ENCODE measurements around the gene SLC30A2.

SLC30A2 gene

DNA sequence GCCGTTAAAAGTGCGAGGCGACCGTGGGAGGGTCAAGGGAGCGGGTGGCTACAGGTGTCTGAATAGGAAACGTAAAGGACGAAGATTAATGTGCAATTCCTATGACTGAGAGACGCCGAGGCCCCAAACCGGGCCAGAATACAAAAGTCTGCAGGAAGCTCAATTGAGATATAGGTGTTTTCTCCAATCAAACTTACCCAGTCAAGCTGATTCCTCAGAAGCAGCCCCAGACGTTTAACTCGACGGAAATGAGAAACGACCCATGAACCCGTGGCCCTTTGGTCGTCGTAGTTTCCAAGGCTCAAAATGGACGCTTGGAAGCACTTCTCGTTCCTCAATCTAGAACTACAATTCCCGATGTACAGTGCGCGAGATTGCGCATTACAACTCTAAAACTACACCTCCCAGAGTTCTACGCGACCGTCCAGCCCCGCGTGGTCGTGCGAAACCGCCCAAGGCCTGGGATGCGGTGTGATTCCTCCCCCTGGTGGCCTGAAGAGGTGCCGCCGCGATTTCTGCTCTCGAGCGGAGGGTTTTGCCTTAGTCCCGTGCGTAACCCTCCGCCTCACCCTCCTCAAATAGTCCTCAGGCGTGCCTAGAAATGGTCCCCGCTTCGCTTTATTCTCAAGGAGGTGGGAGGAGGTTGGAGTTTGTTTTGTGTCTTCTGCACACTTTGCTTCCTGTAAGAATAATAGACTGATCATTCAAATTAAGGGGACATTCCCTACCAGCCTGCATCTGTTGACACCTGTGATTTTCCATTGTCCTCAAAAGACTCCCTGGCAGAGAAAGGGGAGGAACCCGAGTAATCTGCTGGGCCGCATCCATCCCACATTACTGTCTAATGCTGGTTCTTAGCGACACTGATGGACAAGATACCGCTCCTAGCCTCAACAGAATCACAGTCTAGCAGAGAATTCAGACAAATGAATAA is 47.8 kb downstream of the SLC30A2 start, which contains the start of gene PAFAH2:
TSS of gene PAFAH2 (minus strand) at position 236 of the 934 bp plus-strand sequence. CDS start 7,247 bp downstream, outside the sequence.
- Mint-ChIP-seq H3K27me3 (ENCODE audit: low read depth, poor library complexity) (no peaks in the 10 kb centered on the region), H3K4me3 (peak within 1 kb of the TSS; percentile 93), H3K9me3 (no peaks in the 10 kb centered on the region), H3K4me1 (peaks cover 37% of the 10 kb centered on the region), H3K36me3 (ENCODE audit: low read depth) (no peaks in the 10 kb centered on the region), H3K27ac (peak within 1 kb of the TSS; percentile 75)
- DNase-seq = peak; percentile 95
- TF ChIP-seq, protein P1, sequence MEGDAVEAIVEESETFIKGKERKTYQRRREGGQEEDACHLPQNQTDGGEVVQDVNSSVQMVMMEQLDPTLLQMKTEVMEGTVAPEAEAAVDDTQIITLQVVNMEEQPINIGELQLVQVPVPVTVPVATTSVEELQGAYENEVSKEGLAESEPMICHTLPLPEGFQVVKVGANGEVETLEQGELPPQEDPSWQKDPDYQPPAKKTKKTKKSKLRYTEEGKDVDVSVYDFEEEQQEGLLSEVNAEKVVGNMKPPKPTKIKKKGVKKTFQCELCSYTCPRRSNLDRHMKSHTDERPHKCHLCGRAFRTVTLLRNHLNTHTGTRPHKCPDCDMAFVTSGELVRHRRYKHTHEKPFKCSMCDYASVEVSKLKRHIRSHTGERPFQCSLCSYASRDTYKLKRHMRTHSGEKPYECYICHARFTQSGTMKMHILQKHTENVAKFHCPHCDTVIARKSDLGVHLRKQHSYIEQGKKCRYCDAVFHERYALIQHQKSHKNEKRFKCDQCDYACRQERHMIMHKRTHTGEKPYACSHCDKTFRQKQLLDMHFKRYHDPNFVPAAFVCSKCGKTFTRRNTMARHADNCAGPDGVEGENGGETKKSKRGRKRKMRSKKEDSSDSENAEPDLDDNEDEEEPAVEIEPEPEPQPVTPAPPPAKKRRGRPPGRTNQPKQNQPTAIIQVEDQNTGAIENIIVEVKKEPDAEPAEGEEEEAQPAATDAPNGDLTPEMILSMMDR (IDR thresholded peaks at IDR 0.05) = peak; percentile 96

DNA sequence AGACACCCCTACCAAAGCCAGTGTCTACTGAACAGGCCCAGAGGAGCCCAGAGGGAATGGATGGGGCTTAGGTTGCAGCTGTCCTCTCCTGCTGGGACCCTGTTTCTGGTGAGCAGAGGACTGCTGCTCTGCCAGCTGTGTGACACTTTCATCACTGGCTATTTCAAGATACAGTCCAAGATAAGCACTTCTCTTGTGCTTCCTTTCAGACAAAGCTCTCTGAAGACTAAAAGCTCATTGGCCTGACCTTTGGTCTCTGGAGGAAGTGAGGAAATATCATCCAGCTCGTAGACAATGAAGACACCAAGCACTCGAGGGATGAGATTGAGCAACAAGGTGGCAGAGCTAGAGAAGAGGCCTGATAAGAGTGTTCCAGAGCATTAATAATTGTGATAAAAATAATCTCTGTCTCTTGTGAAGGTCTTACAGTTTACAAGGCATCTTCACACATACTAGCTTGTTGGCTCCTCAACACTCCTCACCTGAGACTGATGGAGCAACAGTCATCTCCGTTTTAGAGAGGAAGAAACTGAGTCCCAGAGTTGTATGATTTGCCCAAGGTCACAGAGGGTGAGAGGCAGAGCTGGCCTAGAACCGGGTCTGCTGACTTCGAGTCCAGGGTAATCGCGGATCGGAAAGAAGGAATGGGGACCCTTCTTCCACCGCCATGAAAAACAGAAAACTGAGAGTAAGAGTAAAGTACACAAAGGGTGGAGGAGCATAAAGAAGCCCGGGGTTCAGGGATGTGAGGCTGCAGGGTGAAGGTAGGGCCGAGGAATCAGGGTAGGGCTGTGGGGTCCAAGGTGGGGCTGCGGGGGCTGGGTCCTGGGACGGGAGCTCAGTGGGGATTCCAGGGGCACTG is 48.7 kb downstream of the SLC30A2 start:
- Mint-ChIP-seq H3K36me3 (ENCODE audit: low read depth) (no peaks in the 10 kb centered on the region), H3K4me3 (peak overlapping the region; percentile 93), H3K27ac (peak overlapping the region; percentile 75), H3K4me1 (peaks cover 46% of the 10 kb centered on the region), H3K27me3 (ENCODE audit: low read depth, poor library complexity) (no peaks in the 10 kb centered on the region), H3K9me3 (no peaks in the 10 kb centered on the region)
- TF ChIP-seq, protein P1 (IDR thresholded peaks at IDR 0.05) = no peak
- no peak for DNase-seq

DNA sequence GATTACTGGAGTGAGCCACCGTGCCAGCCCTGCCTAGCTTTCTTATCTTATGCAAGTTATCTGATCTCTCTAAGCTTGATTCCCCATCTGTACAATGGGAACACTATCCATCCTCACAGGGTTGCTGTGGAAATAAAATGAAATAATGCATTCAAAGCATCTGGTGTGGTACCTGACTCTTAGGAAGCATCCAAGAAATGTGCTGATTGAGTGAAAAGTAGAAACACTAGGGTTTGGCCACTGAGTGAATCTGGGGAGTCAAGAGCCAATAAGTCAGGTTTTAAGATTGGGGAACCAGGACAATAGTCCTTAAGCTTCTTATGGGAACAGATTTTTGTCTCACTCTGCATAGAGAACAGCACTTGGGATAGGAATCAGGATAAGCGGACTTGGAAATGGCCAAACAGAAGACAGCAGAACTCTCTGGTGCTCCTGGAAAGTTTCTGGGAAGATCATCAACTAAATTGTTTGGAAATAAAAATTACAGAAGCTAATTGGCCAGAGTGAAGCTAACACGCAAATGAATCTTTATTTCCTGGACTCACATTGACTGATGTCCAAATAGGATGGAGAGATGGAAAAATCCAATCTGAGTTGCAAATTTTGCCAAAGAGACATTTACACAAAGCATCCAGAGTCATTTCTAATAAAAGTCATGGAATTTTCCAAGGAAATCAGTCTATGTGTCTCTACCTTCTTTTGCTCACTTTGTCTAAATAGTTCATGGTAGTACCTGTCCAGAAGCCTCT is 51.3 kb downstream of the SLC30A2 start:
- Mint-ChIP-seq H3K4me3 (no peak overlapping the region), H3K27me3 (ENCODE audit: low read depth, poor library complexity) (no peaks in the 10 kb centered on the region), H3K9me3 (no peaks in the 10 kb centered on the region), H3K4me1 (peaks cover 61% of the 10 kb centered on the region), H3K36me3 (ENCODE audit: low read depth) (no peaks in the 10 kb centered on the region), H3K27ac (no peak overlapping the region)
- TF ChIP-seq, protein P1 (IDR thresholded peaks at IDR 0.05) = no peak
- no peak for DNase-seq

DNA sequence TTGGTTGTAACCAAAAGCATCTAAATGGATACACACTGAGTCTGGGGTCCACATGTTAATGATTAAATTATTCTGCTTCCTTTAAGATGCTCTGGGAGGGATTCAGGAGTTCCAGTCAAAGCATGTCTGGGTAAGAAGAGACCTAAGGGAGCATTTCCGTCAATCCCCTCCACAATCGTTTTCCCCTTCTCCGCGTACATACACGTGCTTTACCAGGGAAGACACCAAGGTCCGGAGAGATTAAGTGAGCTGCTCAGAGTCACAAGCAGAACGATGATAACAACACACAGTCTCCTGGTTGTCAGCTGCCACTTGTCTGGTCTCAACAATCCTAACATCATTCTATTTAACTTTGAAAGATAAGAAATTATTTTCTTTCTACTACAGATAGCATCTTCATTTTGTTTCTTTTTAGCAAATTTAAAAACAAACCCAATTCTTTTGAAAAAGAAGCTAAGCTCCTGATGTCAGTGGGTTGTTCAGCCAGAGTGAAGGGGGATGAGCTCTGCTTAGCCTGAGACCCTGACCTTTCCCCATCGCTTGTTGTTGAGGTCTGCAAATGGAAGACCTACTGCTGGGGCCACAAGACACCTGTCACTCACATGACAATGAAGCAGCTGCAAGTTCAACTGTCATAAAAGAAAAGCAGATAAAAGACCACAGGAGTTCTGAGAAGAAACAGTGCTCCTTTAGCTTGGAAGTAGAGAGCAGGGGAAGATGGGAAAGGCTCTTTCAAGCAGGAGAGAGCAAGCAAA is 52.5 kb downstream of the SLC30A2 start:
- H3K27me3 Mint-ChIP-seq (ENCODE audit: low read depth, poor library complexity) = no peaks in the 10 kb centered on the region
- DNase-seq = no peak
- no peak overlapping the region for H3K4me3 Mint-ChIP-seq
- TF ChIP-seq, protein P1 (IDR thresholded peaks at IDR 0.05) = no peak
- peaks cover 50% of the 10 kb centered on the region for H3K4me1 Mint-ChIP-seq
- no peak overlapping the region for H3K27ac Mint-ChIP-seq
- H3K36me3 Mint-ChIP-seq (ENCODE audit: low read depth) = no peaks in the 10 kb centered on the region
- no peaks in the 10 kb centered on the region for H3K9me3 Mint-ChIP-seq

DNA sequence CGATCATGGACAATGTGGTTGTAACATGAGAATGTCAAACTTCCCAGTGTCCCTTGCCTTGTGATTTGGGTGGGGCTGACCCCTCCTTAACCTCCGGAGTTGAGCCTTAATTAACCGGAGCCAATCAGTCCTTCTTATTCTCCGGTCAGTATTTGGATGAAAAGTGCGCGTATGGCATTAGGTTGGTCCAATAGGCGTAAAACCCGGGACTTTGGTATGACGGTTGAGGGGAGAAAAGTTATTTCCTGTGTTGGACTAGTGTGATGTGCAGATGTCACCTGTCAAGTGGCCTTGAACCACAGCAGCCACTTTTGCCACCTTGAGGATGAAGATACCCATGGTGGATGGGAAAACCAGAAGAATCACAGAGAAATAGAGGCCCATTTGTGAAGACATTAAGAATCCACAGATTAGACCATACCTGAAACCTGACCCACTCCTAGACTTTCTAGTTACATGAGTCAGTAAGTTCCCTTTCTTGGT is 53.2 kb downstream of the SLC30A2 start:
- no peak overlapping the region for H3K4me3 Mint-ChIP-seq
- H3K27ac Mint-ChIP-seq = no peak overlapping the region
- no peak for DNase-seq
- H3K9me3 Mint-ChIP-seq = no peaks in the 10 kb centered on the region
- H3K36me3 Mint-ChIP-seq (ENCODE audit: low read depth) = no peaks in the 10 kb centered on the region
- no peaks in the 10 kb centered on the region for H3K27me3 Mint-ChIP-seq (ENCODE audit: low read depth, poor library complexity)
- TF ChIP-seq, protein P1 (IDR thresholded peaks at IDR 0.05) = no peak
- H3K4me1 Mint-ChIP-seq = peaks cover 47% of the 10 kb centered on the region
